ENCODE measurements around the gene ARPC4. TPM values are rescaled to one million over a fixed set of nuclear protein-coding genes. Genes with fewer than 3 reads are reported as not detected.
A peak's percentile ranks its signal among the peaks of the same experiment; 100 is the strongest.

The ARPC4 gene
- total and polyA plus RNA-seq, 10 of the 15 experiments (the other 5 are each of a cell fraction or from before 2014, with no cell fraction given): 42.0 to 354 (median 268) TPM

DNA sequence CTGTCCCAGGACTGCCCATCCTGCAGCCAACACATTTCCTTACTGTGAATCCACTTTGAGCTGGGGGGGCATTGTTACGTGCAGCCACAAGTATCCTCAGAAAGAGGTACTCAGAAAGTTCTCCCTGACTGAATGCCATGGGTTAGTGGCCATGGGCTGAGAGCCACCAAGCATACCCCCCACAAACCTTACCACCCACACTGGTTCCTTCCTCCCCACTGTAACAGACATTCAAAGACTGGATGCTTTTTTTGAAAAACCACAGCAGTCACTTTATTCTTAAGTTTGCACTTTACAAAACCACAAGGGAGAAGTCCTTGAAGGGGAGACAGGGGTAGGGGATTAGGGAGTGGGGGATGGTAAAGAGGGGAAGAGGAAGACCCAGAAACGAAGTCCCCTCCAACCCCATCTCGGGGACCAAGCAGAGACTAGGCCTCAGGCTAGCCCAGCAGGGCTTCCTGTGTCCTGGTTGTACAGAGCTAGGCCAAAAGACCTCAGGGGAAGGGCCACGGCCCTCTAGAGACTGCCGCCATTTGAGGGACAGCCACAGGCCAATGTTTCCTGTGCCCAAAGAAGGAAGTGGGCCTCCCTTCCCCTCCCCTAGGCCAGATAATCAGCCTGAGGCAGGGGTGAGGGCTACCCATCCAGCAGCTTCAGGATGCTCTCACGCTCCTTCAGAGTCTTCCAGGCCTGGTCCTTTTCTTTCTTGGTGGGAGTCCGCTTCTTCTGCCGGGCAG lies 13.0 kb upstream of the ARPC4 start (continued):
- no peak for TF ChIP-seq NFYB (IDR thresholded peaks at IDR 0.05; ENCODE audit: insufficient read depth, low read depth, low read length)

GRCh38 chr3:9780458-9780812 lies 12.4 kb upstream of the ARPC4 start:
- ChIA-PET POLR2A (interaction anchor here (1.2 kb wide), 1 partner anchor 11 kb away, joined by 5 read pairs; no protein-coding TSS in a partner anchor), RAD21 (ENCODE audit: unreplicated experiment) (interaction anchor here (1.3 to 3.0 kb wide), 4 partner anchors 11 to 30 kb away, joined by 3 to 11 read pairs (median 6); partner anchors contain the start of genes ARPC4, OGG1 and TADA3), CTCF (interaction anchor here (1.1 to 4.0 kb wide), 6 partner anchors 9 to 153 kb away, joined by 3 to 15 read pairs (median 5); partner anchors contain the start of gene CRELD1), SMC1A (ENCODE audit: uncharacterized antibody, unreplicated experiment) (interaction anchor here (1.9 kb wide), 2 partner anchors 10 to 15 kb away, joined by 5 to 8 read pairs; no protein-coding TSS in a partner anchor)
- Histone ChIP-seq H4K20me1 (ENCODE audit: control insufficient read depth, insufficient read depth) (no peaks in the 10 kb centered on the region), H2AFZ (ENCODE audit: control insufficient read depth, low read depth, low read length) (peak overlapping the region; percentile 80), H3K4me1 (ENCODE audit: control insufficient read depth, insufficient read depth, low read length) (peaks cover 31% of the 10 kb centered on the region), H3K79me2 (ENCODE audit: control insufficient read depth, insufficient read depth, low read length) (no peaks in the 10 kb centered on the region), H3K36me3 (ENCODE audit: control insufficient read depth in 2 of 2, insufficient read depth in 2 of 2, low read length in 1 of 2) (peaks cover 2 to 7% of the 10 kb centered on the region in 2 experiments; a peak in 2 of 4 replicates), H3K27ac (ENCODE audit: control insufficient read depth, insufficient read depth) (peak overlapping the region; percentile 50), H3K9ac (ENCODE audit: control insufficient read depth, insufficient read depth, low read length) (peak overlapping the region; percentile 13; the same call in 1 of the 2 replicates), H3K9me3 (replicated peaks; ENCODE audit: control insufficient read depth, insufficient read depth, low read length) (no peaks in the 10 kb centered on the region), H3K4me2 (ENCODE audit: control insufficient read depth, insufficient read depth) (peak overlapping the region; percentile 54), H3K27me3 (replicated peaks in 1 of 2; ENCODE audit: control insufficient read depth in 2 of 2, insufficient read depth in 2 of 2, low read length in 1 of 2) (no peaks in the 10 kb centered on the region), H3K4me3 (no peak overlapping the region)
- TF ChIP-seq NR2C2 (IDR thresholded peaks at IDR 0.05; ENCODE audit: borderline replicate concordance, control insufficient read depth, insufficient read length, low read depth) (no peak), LARP7 (IDR thresholded peaks at IDR 0.05) (0 out of 2 replicates have a peak, but pooled peaks have one; percentile 11), MXI1 (IDR thresholded peaks at IDR 0.05; ENCODE audit: low read depth, low read length) (no peak)
- FAIRE-seq (no peak), DNase-seq (ENCODE audit: low read depth, low spot score) (no peak), ATAC-seq (peak; percentile 5; the same call in 2 of the 3 replicates)
- no TSS peak for BruUV-seq (replicated peaks)
- in situ Hi-C loops (cut with MboI): no loop called here
- 33% methylated on average over 10 of the region's 10 CpGs for WGBS (ENCODE audit: insufficient coverage, insufficient replicate concordance, low lambda C conversion rate, missing lambda C conversion rate)
- intact Hi-C loops (cut with micrococcal nuclease; ENCODE audit: unreplicated experiment): no loop called here
